Body of pancreas (tissue), 4 donors: ENCODE data around the gene ANO3.

Source experiments
- POLR2A ChIP-seq, 3 donors: fragments of 450-650 bp; IDR thresholded peaks; one replicate each; pipeline ENCODE4 v1.6.1; 2016; ENCODE audit warnings: antibody characterized with exemption in 3 of 3, mild to moderate bottlenecking in 2 of 3
- TF ChIP-seq, protein P1 (sequence below), 7 experiments: fragments of 450-650 bp in 4 of 7; fragments of 200-600 bp in 3 of 7; sonication (generic) in 3 of 7; IDR thresholded peaks; one replicate each; pipeline ENCODE4 v1.5.1; 2016 to 2019; ENCODE audit warnings: antibody characterized with exemption in 7 of 7

DNA sequence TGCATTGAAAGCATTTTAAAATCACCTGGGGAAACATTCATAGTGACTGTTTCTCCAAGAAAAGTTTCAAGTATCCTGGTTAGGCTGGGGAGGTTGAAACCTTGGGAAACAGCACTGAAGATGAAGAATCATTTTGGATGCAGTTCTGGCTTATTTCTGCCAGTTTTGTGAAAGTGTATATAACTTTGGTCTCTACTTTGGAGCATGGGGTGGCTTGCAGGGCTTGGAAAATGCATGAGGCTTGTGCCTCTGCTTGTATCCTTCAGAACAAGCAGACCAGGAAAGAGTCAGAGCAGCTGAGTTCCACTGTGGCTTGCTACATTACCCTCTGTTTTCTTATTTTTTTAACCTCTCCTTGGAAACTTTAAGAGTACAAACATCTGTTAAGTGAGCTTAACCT lies 370.5 kb downstream of the ANO3 start:
- no peak for TF ChIP-seq POLR2A (IDR thresholded peaks at IDR 0.05)
- TF ChIP-seq, protein P1, sequence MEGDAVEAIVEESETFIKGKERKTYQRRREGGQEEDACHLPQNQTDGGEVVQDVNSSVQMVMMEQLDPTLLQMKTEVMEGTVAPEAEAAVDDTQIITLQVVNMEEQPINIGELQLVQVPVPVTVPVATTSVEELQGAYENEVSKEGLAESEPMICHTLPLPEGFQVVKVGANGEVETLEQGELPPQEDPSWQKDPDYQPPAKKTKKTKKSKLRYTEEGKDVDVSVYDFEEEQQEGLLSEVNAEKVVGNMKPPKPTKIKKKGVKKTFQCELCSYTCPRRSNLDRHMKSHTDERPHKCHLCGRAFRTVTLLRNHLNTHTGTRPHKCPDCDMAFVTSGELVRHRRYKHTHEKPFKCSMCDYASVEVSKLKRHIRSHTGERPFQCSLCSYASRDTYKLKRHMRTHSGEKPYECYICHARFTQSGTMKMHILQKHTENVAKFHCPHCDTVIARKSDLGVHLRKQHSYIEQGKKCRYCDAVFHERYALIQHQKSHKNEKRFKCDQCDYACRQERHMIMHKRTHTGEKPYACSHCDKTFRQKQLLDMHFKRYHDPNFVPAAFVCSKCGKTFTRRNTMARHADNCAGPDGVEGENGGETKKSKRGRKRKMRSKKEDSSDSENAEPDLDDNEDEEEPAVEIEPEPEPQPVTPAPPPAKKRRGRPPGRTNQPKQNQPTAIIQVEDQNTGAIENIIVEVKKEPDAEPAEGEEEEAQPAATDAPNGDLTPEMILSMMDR (IDR thresholded peaks at IDR 0.05), result no peak
